Chondrocyte (in vitro differentiated cells): ENCODE data around the gene VSX1. TPM values are rescaled to one million over a fixed set of nuclear protein-coding genes. Genes with fewer than 3 reads are reported as not detected.

Experiments
- DNase-seq: peaks from one replicate; pipeline ENCODE4 v3.0.0; 2021; ENCODE audit warnings: mixed read lengths, low spot score
- H3K27ac Mint-ChIP-seq: one replicate; pipeline ENCODE4 v1.8.0; 2021; ENCODE audit warnings: mild to moderate bottlenecking, moderate library complexity, mixed read lengths; ENCODE audit not compliant: unreplicated experiment
- H3K27me3 Mint-ChIP-seq: 2 replicates; pipeline ENCODE4 v1.8.0; 2021; ENCODE audit warnings: low read depth, mixed read lengths
- H3K36me3 Mint-ChIP-seq: 2 replicates; pipeline ENCODE4 v1.8.0; 2021; ENCODE audit warnings: low read depth, mixed read lengths
- H3K4me1 Mint-ChIP-seq: 2 replicates; pipeline ENCODE4 v1.8.0; 2021; ENCODE audit warnings: low read depth, mild to moderate bottlenecking, mixed read lengths
- H3K4me3 Mint-ChIP-seq: one replicate; pipeline ENCODE4 v1.8.0; 2021; ENCODE audit warnings: mild to moderate bottlenecking, moderate library complexity, mixed read lengths; ENCODE audit not compliant: unreplicated experiment
- H3K9me3 Mint-ChIP-seq: 2 replicates; pipeline ENCODE4 v1.8.0; 2021; ENCODE audit warnings: low read depth, mixed read lengths
- total RNA-seq: library from RNA; stranded (reverse); gene quantifications from 3 replicates; pipeline ENCODE4 v1.2.1, GENCODE V29; 2021
- TF ChIP-seq, protein P1 (sequence below): fragments of 200-600 bp; sonication (generic); IDR thresholded peaks from 2 replicates; pipeline ENCODE4 v1.5.0; 2021; ENCODE audit warnings: antibody characterized with exemption, mild to moderate bottlenecking, moderate library complexity

Gene VSX1
- total RNA-seq, 1 donor from 2014 or later = not detected

DNA sequence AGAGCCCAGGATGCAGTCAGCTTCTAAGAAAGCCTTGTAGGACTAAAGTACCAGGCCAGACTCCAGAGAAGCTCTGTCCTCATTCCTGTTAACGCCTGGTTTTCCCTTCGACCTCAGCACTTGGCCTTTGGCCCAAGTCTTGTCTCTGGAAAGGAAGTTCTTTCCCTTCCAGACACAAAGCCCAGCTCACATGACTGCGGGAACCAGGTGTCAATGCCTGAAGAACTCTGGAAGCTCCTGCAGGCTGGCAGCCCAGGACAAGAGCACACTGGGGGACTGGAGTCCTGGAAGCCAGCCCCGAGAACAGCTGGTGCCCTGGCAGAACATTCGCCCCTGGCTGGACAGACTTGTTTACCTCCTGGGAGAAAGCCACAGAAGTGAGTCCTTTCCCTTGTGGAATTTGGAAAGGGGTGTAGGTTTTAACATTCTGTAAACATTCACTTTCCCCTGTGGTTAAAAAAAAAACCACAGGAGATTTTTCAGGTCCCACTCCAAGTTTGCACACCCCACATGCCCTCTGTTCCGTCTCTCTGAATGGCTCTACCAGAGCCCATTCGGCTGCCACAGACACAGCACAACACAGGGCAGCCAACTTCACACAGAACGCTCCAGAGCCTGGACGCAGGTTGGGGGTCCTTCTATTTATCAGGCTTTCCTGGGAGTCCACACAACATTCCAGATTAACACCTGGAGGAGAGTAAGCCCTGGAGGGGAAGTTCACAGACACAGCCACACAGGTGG, 42.1 kb downstream of the VSX1 start:
- TF ChIP-seq, protein P1, sequence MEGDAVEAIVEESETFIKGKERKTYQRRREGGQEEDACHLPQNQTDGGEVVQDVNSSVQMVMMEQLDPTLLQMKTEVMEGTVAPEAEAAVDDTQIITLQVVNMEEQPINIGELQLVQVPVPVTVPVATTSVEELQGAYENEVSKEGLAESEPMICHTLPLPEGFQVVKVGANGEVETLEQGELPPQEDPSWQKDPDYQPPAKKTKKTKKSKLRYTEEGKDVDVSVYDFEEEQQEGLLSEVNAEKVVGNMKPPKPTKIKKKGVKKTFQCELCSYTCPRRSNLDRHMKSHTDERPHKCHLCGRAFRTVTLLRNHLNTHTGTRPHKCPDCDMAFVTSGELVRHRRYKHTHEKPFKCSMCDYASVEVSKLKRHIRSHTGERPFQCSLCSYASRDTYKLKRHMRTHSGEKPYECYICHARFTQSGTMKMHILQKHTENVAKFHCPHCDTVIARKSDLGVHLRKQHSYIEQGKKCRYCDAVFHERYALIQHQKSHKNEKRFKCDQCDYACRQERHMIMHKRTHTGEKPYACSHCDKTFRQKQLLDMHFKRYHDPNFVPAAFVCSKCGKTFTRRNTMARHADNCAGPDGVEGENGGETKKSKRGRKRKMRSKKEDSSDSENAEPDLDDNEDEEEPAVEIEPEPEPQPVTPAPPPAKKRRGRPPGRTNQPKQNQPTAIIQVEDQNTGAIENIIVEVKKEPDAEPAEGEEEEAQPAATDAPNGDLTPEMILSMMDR = no peak
- Mint-ChIP-seq H3K27me3 (no peaks in the 10 kb centered on the region), H3K4me1 (peaks cover 43% of the 10 kb centered on the region), H3K4me3 (no peak overlapping the region), H3K9me3 (no peaks in the 10 kb centered on the region), H3K27ac (peak overlapping the region; percentile 69), H3K36me3 (no peaks in the 10 kb centered on the region)
- peak; percentile 85 for DNase-seq

DNA sequence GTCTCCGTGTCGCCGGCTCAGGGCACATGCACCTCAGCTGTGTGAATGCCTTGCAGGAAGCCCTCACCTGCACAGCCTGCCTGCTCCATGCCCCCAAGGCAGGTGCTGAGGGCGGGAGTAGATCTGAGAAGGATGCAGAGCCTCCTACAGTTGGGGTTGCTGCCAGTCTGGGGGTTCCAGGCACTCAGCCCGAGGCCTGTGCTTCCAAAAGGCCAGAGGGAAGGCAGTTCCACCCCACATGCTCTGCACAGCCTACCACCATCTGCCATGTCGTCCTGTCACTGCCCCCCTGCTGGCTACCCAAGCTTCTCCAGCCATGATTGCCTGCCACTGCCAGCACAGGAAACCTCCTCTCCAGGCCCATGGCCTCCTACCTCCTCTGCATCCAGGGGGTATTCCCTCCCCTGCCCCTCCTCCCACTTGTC, 43.3 kb downstream of the VSX1 start:
- peaks cover 44% of the 10 kb centered on the region for H3K4me1 Mint-ChIP-seq
- H3K36me3 Mint-ChIP-seq = no peaks in the 10 kb centered on the region
- no peak overlapping the region for H3K27ac Mint-ChIP-seq
- H3K9me3 Mint-ChIP-seq = no peaks in the 10 kb centered on the region
- no peak overlapping the region for H3K4me3 Mint-ChIP-seq
- TF ChIP-seq, protein P1 = no peak
- DNase-seq = peak; percentile 61
- no peaks in the 10 kb centered on the region for H3K27me3 Mint-ChIP-seq

DNA sequence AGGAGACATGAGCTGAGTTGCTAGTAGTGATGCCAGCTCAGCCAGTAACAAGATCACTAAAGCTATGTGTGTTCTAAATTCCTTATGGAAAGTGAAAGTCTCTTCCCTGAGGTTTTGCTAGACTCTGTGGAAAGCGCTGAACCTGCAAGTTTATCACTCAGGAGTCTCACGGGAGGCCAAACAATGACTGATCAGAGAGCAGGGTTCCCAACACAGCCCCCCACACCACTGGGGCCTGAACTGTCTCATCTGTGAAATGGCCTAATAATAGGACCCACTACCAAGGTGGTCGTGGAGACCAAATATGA, 43.9 kb downstream of the VSX1 start:
- TF ChIP-seq, protein P1 = no peak
- H3K36me3 Mint-ChIP-seq = no peaks in the 10 kb centered on the region
- H3K4me1 Mint-ChIP-seq = peaks cover 49% of the 10 kb centered on the region
- no peak overlapping the region for H3K27ac Mint-ChIP-seq
- H3K4me3 Mint-ChIP-seq = no peak overlapping the region
- peak; percentile 2 for DNase-seq
- no peaks in the 10 kb centered on the region for H3K9me3 Mint-ChIP-seq
- H3K27me3 Mint-ChIP-seq = no peaks in the 10 kb centered on the region

DNA sequence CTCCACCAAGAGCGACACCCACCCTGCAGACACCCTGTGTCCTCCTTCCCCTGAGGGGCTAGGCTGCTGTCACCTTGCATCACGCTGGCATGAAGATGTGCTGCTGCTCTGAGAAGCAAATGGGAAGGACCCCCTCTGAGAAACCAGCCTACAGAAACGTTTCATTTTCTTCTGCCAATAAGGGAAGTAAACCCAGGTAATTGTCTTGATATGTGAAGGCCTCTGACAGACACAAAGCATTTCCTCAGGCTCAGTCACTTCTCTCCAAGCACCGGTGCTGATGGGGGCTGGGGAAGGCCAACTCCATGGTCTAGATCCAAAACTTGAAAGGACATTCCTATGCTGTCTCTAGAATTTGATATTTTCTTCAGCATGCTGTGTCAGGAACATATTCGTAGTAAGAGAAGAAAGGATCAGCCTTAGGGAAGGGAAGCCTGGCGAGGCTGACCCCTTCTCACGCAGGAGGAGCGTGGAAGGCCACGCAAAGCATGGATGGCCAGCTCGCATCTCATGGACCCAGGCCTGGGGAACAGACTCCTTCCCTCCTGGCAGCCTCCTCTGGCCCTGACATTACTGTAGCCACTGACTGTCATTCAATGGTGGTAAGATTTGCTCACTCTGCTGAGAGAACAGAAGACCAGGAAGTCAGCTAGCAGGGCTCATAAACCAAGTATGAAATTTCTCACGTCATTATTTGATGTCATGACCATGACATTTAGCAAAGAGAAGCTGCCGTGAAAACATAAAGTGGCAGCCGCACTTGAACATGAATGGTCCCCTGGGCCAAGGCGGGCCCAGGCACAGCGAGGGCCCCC, 44.4 kb downstream of the VSX1 start:
- H3K27me3 Mint-ChIP-seq = no peaks in the 10 kb centered on the region
- no peaks in the 10 kb centered on the region for H3K9me3 Mint-ChIP-seq
- no peak overlapping the region for H3K4me3 Mint-ChIP-seq
- no peaks in the 10 kb centered on the region for H3K36me3 Mint-ChIP-seq
- H3K27ac Mint-ChIP-seq = no peak overlapping the region
- H3K4me1 Mint-ChIP-seq = peaks cover 55% of the 10 kb centered on the region
- TF ChIP-seq, protein P1 = no peak
- peak; percentile 51 for DNase-seq

DNA sequence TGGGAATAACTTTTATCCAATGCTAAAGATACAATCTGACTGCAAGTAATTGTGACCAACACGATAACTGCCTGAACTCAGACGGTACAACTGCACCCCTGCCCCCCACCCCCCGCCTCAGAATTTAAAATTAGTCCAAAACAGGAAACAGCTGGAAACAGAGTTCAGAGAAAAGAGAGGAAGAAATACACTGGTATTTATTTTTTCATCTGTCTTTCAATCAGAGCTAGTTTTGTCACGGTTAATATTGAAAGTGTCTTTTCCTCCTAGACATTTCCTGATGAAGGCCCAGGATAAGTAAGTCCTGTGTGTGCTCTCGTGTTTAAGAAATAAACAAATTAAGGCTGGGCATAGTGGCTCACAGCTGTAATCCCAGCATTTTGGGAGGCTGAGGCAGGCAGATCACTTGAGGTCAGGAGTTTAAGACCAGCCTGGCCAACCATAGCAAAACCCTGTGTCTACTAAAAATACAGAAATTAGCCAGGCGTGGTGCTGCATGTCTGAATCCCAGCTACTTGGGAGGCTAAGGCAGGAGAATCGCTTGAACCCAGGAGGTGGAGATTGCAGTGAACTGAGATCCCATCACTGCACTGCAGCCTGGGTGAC, 45.5 kb downstream of the VSX1 start:
- Mint-ChIP-seq H3K27ac (no peak overlapping the region), H3K4me1 (peaks cover 57% of the 10 kb centered on the region), H3K36me3 (no peaks in the 10 kb centered on the region), H3K27me3 (no peaks in the 10 kb centered on the region), H3K4me3 (peak overlapping the region; percentile 22), H3K9me3 (no peaks in the 10 kb centered on the region)
- TF ChIP-seq, protein P1 = no peak
- DNase-seq = peak; percentile 2
